IMR-90 (cell line): Measurements from ENCODE around the gene INCA1. TPM values are rescaled to one million over a fixed set of nuclear protein-coding genes. Genes with fewer than 3 reads are reported as not detected.

Experiments
- ATAC-seq: fragments of 200-7000 bp; cut with Tn5 transposase; 2 replicates; pipeline ENCODE4 v1.9.1; 2020; ENCODE audit warnings: low read depth, mild to moderate bottlenecking, moderate library complexity
- BruUV-seq: library from RNA; stranded (reverse); fragments of 400-500 nt; replicated peaks from 2 replicates; lab custom pipeline; 2021; lab: Mats Ljungman, UMichigan
- CTCF ChIA-PET: fragments of 300-600 bp; formaldehyde crosslinking; extraction: SDS; loops from one replicate; lab custom pipeline; 2021; ENCODE audit warnings: antibody characterized with exemption; lab: Yijun Ruan, JAX
- POLR2A ChIA-PET: fragments of 300-600 bp; sonication (Branson Sonifier 250); formaldehyde crosslinking; loops from one replicate; lab custom pipeline; 2022; ENCODE audit warnings: antibody characterized with exemption; ENCODE audit not compliant: unreplicated experiment; lab: Charles Lee
- DNase-seq: peaks from one replicate; pipeline ENCODE4 v3.0.0; 2013
- H2AFZ ChIP-seq: replicated peaks from 2 replicates; pipeline ENCODE3; 2013; ENCODE audit warnings: low read length, mild to moderate bottlenecking; ENCODE audit not compliant: poor library complexity
- H2AK5ac ChIP-seq: 2 replicates; pipeline ENCODE4 v1.6.1; 2013; ENCODE audit warnings: low read depth, low read length, inconsistent platforms
- H2AK9ac ChIP-seq: replicated peaks from 2 replicates; pipeline ENCODE3; 2013; ENCODE audit warnings: mild to moderate bottlenecking, low read depth, low read length, moderate library complexity; ENCODE audit not compliant: poor library complexity
- H2BK120ac ChIP-seq: 2 replicates; pipeline ENCODE4 v1.6.1; 2013; ENCODE audit warnings: low read depth, low read length, inconsistent platforms
- H2BK15ac ChIP-seq: 3 replicates; pipeline ENCODE4 v1.6.1; 2013; ENCODE audit warnings: low read depth, low read length, inconsistent platforms
- H2BK20ac ChIP-seq: 2 replicates; pipeline ENCODE4 v1.6.1; 2013; ENCODE audit warnings: low read depth, mild to moderate bottlenecking, inconsistent platforms, low read length, moderate library complexity
- H2BK5ac ChIP-seq: 2 replicates; pipeline ENCODE4 v1.6.1; 2013; ENCODE audit warnings: mild to moderate bottlenecking, low read depth, low read length, inconsistent platforms; ENCODE audit not compliant: poor library complexity, severe bottlenecking
- H3K14ac ChIP-seq: replicated peaks from 2 replicates; pipeline ENCODE4 v1.6.1; 2013; ENCODE audit warnings: low read depth, low read length, inconsistent platforms
- H3K18ac ChIP-seq: 2 replicates; pipeline ENCODE4 v1.6.1; 2013; ENCODE audit warnings: low read depth, low read length, control low read depth
- H3K23ac ChIP-seq: 2 replicates; pipeline ENCODE4 v1.6.1; 2013; ENCODE audit warnings: low read depth, low read length, inconsistent platforms
- H3K27ac ChIP-seq: 2 replicates; pipeline ENCODE4 v1.5.1; 2013; ENCODE audit warnings: mild to moderate bottlenecking, control low read depth, low read length; ENCODE audit not compliant: insufficient read depth
- H3K27me3 ChIP-seq: 2 replicates; pipeline ENCODE4 v1.6.1; 2013; ENCODE audit warnings: low read length; ENCODE audit not compliant: control insufficient read depth, insufficient read depth
- H3K36me3 ChIP-seq: 2 replicates; pipeline ENCODE4 v1.6.1; 2013; ENCODE audit warnings: low read length, mixed read lengths; ENCODE audit not compliant: control insufficient read depth, insufficient read depth
- H3K4ac ChIP-seq: 2 replicates; pipeline ENCODE4 v1.6.1; 2013; ENCODE audit warnings: low read depth, low read length, inconsistent platforms
- H3K4me1 ChIP-seq: 2 replicates; pipeline ENCODE4 v1.6.1; 2013; ENCODE audit warnings: low read length, mixed read lengths; ENCODE audit not compliant: control insufficient read depth, insufficient read depth
- H3K4me2 ChIP-seq: 2 replicates; pipeline ENCODE4 v1.6.1; 2013; ENCODE audit warnings: low read depth, mild to moderate bottlenecking, control low read depth, low read length, moderate library complexity
- H3K4me3 ChIP-seq: 2 replicates; pipeline ENCODE4 v1.5.1; 2013; ENCODE audit warnings: low read depth, mild to moderate bottlenecking, control low read depth, low read length, moderate library complexity; ENCODE audit not compliant: insufficient read depth
- H3K56ac ChIP-seq: 2 replicates; pipeline ENCODE4 v1.6.1; 2013; ENCODE audit warnings: low read length, inconsistent platforms; ENCODE audit not compliant: insufficient read depth; ENCODE audit errors: extremely low read depth
- H3K79me1 ChIP-seq, 2 experiments: 2 replicates each; pipeline ENCODE4 v1.6.1; 2013; ENCODE audit warnings: low read length in 2 of 2, inconsistent platforms in 1 of 2, low read depth in 1 of 2
- H3K9ac ChIP-seq: 2 replicates; pipeline ENCODE4 v1.6.1; 2013; ENCODE audit warnings: low read depth, low read length, control low read depth
- H3K9me1 ChIP-seq: 2 replicates; pipeline ENCODE4 v1.6.1; 2013; ENCODE audit warnings: low read length, inconsistent platforms; ENCODE audit not compliant: insufficient read depth
- H3K9me3 ChIP-seq: 2 replicates; pipeline ENCODE4 v1.6.1; 2013; ENCODE audit warnings: low read length; ENCODE audit not compliant: control insufficient read depth, insufficient read depth
- H4K20me1 ChIP-seq: 2 replicates; pipeline ENCODE4 v1.6.1; 2013; ENCODE audit warnings: low read length, inconsistent platforms; ENCODE audit not compliant: insufficient read depth
- H4K5ac ChIP-seq: 2 replicates; pipeline ENCODE4 v1.6.1; 2013; ENCODE audit warnings: mild to moderate bottlenecking, low read depth, low read length, control low read depth
- H4K8ac ChIP-seq, 2 experiments: 2 replicates each; pipeline ENCODE4 v1.6.1; 2013; ENCODE audit warnings: low read depth in 2 of 2, low read length in 2 of 2, control low read depth in 1 of 2, inconsistent platforms in 1 of 2
- H4K91ac ChIP-seq: 2 replicates; pipeline ENCODE4 v1.6.1; 2013; ENCODE audit warnings: low read depth, low read length, inconsistent platforms; ENCODE audit not compliant: insufficient read depth
- MXI1 ChIP-seq: IDR thresholded peaks from 2 replicates; pipeline ENCODE4 v1.6.1; 2012; ENCODE audit warnings: low read depth, mild to moderate bottlenecking, low read length, moderate library complexity, borderline replicate concordance
- POLR2A ChIP-seq: IDR thresholded peaks from 2 replicates; pipeline ENCODE4 v1.6.1; 2012; ENCODE audit warnings: mild to moderate bottlenecking, low read depth, low read length
- WGBS, 2 experiments: methylation state at CpG; one replicate each; pipeline versions ENCODE4 v1.1.5 to v1.1.7; 2013; ENCODE audit warnings: missing lambda C conversion rate in 2 of 2; ENCODE audit not compliant: insufficient read length in 1 of 2; ENCODE audit errors: extremely low coverage in 2 of 2; 5-methylcytosine and 5-hydroxymethylcytosine counted together
- dilution Hi-C: fragments of 300-500 bp; cut with HindIII; formaldehyde crosslinking; loops from one replicate; pipeline ENCODE4 v1.14.3; 2018; ENCODE audit warnings: low sequenced_read_pairs; ENCODE audit not compliant: unreplicated experiment
- in situ Hi-C: fragments of 300-500 bp; cut with MboI; formaldehyde crosslinking; loops from 3 replicates; pipeline ENCODE4 v1.14.3; 2019; ENCODE audit warnings: low sequenced_read_pairs, inconsistent platforms, mixed read lengths
- intact Hi-C: fragments of 100-400 bp; cut with micrococcal nuclease; formaldehyde crosslinking; loops from 2 replicates; pipeline ENCODE4 v1.10.0; 2022
- polyA plus RNA-seq, 3 experiments: library from polyadenylated mRNA; depleted of rRNA; stranded (reverse); fragments of >200 nt; gene quantifications; 2 replicates each; pipeline ENCODE4 v1.2.3, GENCODE V29; 2012; ENCODE audit warnings: low replicate concordance in 1 of 3
- total RNA-seq: library from RNA; depleted of rRNA; stranded (reverse); fragments of >200 nt; gene quantifications from 2 replicates; pipeline ENCODE4 v1.2.3, GENCODE V29; 2012

Gene INCA1
- total and polyA plus RNA-seq, 2 of the 4 experiments (the other 2 are of a cell fraction) = 0.18 to 0.51 TPM

GRCh38 chr17:4944163-4944553 lies 53.2 kb downstream of the INCA1 start:
- Histone ChIP-seq H3K14ac (no peak overlapping the region), H2BK5ac (peak overlapping the region; percentile 22), H2AFZ (no peak overlapping the region), H3K56ac (no peak overlapping the region), H4K8ac (no peak overlapping the region; a peak in 1 of 4 replicates), H3K27ac (no peak overlapping the region), H3K18ac (no peak overlapping the region), H3K27me3 (no peaks in the 10 kb centered on the region), H3K4ac (no peak overlapping the region), H3K9ac (no peak overlapping the region), H3K23ac (0 out of 2 replicates have a peak overlapping the region, but pooled peaks have one; percentile 41), H2BK120ac (no peak overlapping the region), H3K9me1 (peaks cover 7% of the 10 kb centered on the region; the same call in 1 of the 2 replicates), H4K91ac (no peak overlapping the region), H3K4me1 (peaks cover 12% of the 10 kb centered on the region), H2AK5ac (no peak overlapping the region), H4K5ac (no peak overlapping the region), H2BK20ac (no peak overlapping the region), H3K4me3 (no peak overlapping the region), H4K20me1 (peaks cover 68% of the 10 kb centered on the region), H2AK9ac (no peak overlapping the region), H3K36me3 (peaks cover 41% of the 10 kb centered on the region), H3K9me3 (no peaks in the 10 kb centered on the region), H3K4me2 (no peak overlapping the region), H2BK15ac (no peak overlapping the region), H3K79me1 (peaks cover 14 to 49% of the 10 kb centered on the region in 2 experiments; a peak in 3 of 4 replicates)
- ATAC-seq (no peak), DNase-seq (no peak)
- TF ChIP-seq MXI1 (no peak), POLR2A (peak; percentile 14; the same call in 1 of the 2 replicates)
- intact Hi-C loops = no loop called here
- CTCF ChIA-PET = no interaction called here
- POLR2A ChIA-PET = interaction anchor here (2.2 kb wide), 1 partner anchor 23 kb away, joined by 6 read pairs; the partner anchor contains the start of gene SPAG7
- dilution Hi-C loops = no loop called here
- in situ Hi-C loops = no loop called here
- BruUV-seq = no TSS peak
- no CpG with 5 or more reads among the region's 3 CpGs for WGBS, 2 experiments
